Peyer's patch (tissue), 4 donors: ENCODE measurements around the gene ENO1.

ENCODE experiments used
- POLR2A ChIP-seq, 2 donors: fragments of 450-650 bp; IDR thresholded peaks; one replicate each; pipeline ENCODE4 v1.5.1; 2017; ENCODE audit warnings: antibody characterized with exemption in 2 of 2, mild to moderate bottlenecking in 2 of 2, moderate library complexity in 2 of 2
- TF ChIP-seq, protein P1 (sequence below), 6 experiments: fragments of 450-650 bp in 4 of 6; fragments of 200-600 bp in 2 of 6; sonication (generic) in 1 of 6; IDR thresholded peaks; one replicate each; pipeline ENCODE4 v1.5.1; 2017 to 2019; ENCODE audit warnings: antibody characterized with exemption in 6 of 6, mild to moderate bottlenecking in 3 of 6, moderate library complexity in 1 of 6

DNA sequence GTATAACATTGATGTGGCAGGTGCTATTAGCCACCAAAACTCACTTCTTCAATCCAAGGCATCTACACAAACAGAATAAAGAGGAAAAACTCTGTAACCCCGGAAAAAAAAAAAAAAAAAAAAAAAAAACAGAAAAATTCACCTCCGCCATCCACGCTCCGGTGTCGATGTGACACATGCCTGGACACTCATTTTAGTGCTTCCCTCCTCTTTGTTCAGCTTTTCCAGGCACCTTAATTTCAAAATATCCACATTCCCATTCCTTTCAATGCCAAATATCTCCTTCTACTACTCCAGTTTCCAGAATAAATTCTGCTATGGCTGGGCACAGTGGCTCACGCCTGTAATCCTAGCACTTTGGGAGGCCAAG, 55.2 kb downstream of the ENO1 start:
- TF ChIP-seq, protein P1, sequence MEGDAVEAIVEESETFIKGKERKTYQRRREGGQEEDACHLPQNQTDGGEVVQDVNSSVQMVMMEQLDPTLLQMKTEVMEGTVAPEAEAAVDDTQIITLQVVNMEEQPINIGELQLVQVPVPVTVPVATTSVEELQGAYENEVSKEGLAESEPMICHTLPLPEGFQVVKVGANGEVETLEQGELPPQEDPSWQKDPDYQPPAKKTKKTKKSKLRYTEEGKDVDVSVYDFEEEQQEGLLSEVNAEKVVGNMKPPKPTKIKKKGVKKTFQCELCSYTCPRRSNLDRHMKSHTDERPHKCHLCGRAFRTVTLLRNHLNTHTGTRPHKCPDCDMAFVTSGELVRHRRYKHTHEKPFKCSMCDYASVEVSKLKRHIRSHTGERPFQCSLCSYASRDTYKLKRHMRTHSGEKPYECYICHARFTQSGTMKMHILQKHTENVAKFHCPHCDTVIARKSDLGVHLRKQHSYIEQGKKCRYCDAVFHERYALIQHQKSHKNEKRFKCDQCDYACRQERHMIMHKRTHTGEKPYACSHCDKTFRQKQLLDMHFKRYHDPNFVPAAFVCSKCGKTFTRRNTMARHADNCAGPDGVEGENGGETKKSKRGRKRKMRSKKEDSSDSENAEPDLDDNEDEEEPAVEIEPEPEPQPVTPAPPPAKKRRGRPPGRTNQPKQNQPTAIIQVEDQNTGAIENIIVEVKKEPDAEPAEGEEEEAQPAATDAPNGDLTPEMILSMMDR (IDR thresholded peaks at IDR 0.05): no peak
- no peak for TF ChIP-seq POLR2A (IDR thresholded peaks at IDR 0.05)
